ENCODE results near the gene BICC1. TPM values are rescaled to one million over a fixed set of nuclear protein-coding genes. Genes with fewer than 3 reads are reported as not detected.

The BICC1 gene
- total RNA-seq, 1 experiment from 2014 or later = 70.2 TPM

GRCh38 chr10:58511765-58512490 is 744 bp upstream of the BICC1 start:
- no peaks in the 10 kb centered on the region for H3K27me3 Mint-ChIP-seq (ENCODE audit: unreplicated experiment)
- H3K36me3 Mint-ChIP-seq (ENCODE audit: insufficient read depth, unreplicated experiment) = peaks cover 40% of the 10 kb centered on the region
- intact Hi-C loops (cut with micrococcal nuclease; ENCODE audit: unreplicated experiment) = loop anchor here (10.0 kb wide), 2 partner anchors 207 to 663 kb away; partner anchors contain the start of gene PHYHIPL
- no peak for TF ChIP-seq CTCF (IDR thresholded peaks at IDR 0.05; ENCODE audit: unreplicated experiment)
- peaks cover 22% of the 10 kb centered on the region for H3K4me1 Mint-ChIP-seq (ENCODE audit: low read depth, unreplicated experiment)
- peak overlapping the region; percentile 73 for H3K27ac Mint-ChIP-seq (ENCODE audit: unreplicated experiment)
- H3K9me3 Mint-ChIP-seq (ENCODE audit: low read depth, unreplicated experiment) = no peaks in the 10 kb centered on the region
- peak overlapping the region; percentile 77 for H3K4me3 Mint-ChIP-seq (ENCODE audit: low read depth, unreplicated experiment)
- no peak for DNase-seq
- TSS peak; percentile 38 for BruUV-seq (replicated peaks)
- CTCF ChIA-PET = interaction anchor here (0.8 to 3.8 kb wide), 2 partner anchors 19 to 98 kb away, joined by 3 to 17 read pairs; no protein-coding TSS in a partner anchor

GRCh38 chr10:58513188-58514110 is 777 bp downstream of the BICC1 start:
- Mint-ChIP-seq H3K9me3 (ENCODE audit: low read depth, unreplicated experiment) (no peaks in the 10 kb centered on the region), H3K4me3 (ENCODE audit: low read depth, unreplicated experiment) (peak overlapping the region; percentile 77), H3K36me3 (ENCODE audit: insufficient read depth, unreplicated experiment) (peaks cover 53% of the 10 kb centered on the region), H3K27me3 (ENCODE audit: unreplicated experiment) (no peaks in the 10 kb centered on the region), H3K27ac (ENCODE audit: unreplicated experiment) (peak overlapping the region; percentile 76), H3K4me1 (ENCODE audit: low read depth, unreplicated experiment) (peaks cover 33% of the 10 kb centered on the region)
- BruUV-seq (replicated peaks) = TSS peak; percentile 32
- peak; percentile 82 for DNase-seq
- TF ChIP-seq CTCF (IDR thresholded peaks at IDR 0.05; ENCODE audit: unreplicated experiment) = no peak
- CTCF ChIA-PET = interaction anchor here (0.6 to 3.8 kb wide), 7 partner anchors 10 to 185 kb away, joined by 3 to 17 read pairs (median 3); no protein-coding TSS in a partner anchor
- intact Hi-C loops (cut with micrococcal nuclease; ENCODE audit: unreplicated experiment) = loop anchor here (10.0 kb wide), 2 partner anchors 209 to 661 kb away; partner anchors contain the start of gene PHYHIPL

GRCh38 chr10:58514111-58514770 is 1.6 kb downstream of the BICC1 start:
- Mint-ChIP-seq H3K4me3 (ENCODE audit: low read depth, unreplicated experiment) (peak overlapping the region; percentile 77), H3K27me3 (ENCODE audit: unreplicated experiment) (no peaks in the 10 kb centered on the region), H3K9me3 (ENCODE audit: low read depth, unreplicated experiment) (no peaks in the 10 kb centered on the region), H3K27ac (ENCODE audit: unreplicated experiment) (peak overlapping the region; percentile 76), H3K36me3 (ENCODE audit: insufficient read depth, unreplicated experiment) (peaks cover 61% of the 10 kb centered on the region), H3K4me1 (ENCODE audit: low read depth, unreplicated experiment) (peaks cover 40% of the 10 kb centered on the region)
- DNase-seq = no peak
- TF ChIP-seq CTCF (IDR thresholded peaks at IDR 0.05; ENCODE audit: unreplicated experiment) = no peak
- CTCF ChIA-PET = interaction anchor here (1.0 to 3.8 kb wide), 5 partner anchors 11 to 100 kb away, joined by 3 to 17 read pairs (median 3); no protein-coding TSS in a partner anchor
- intact Hi-C loops (cut with micrococcal nuclease; ENCODE audit: unreplicated experiment) = loop anchor here (10.0 kb wide), 2 partner anchors 209 to 661 kb away; partner anchors contain the start of gene PHYHIPL
- BruUV-seq (replicated peaks) = TSS peak; percentile 37
